Thyroid gland (tissue), 4 donors: ENCODE data around the gene ARRDC5. TPM values are rescaled to one million over a fixed set of nuclear protein-coding genes. Genes with fewer than 3 reads are reported as not detected.
A peak's percentile ranks its signal among the peaks of the same experiment; 100 is the strongest.

Experiments used
- DNase-seq, 2 donors: peaks; one replicate each; pipeline ENCODE4 v3.0.0-alpha.2; 2019
- H3K27ac ChIP-seq, 3 donors: fragments of 200-600 bp; sonication (generic); 1 replicate in 2 of 3; 2 replicates in 1 of 3; pipeline ENCODE4 v1.5.1; 2016 to 2019; ENCODE audit warnings: mild to moderate bottlenecking in 1 of 3, moderate library complexity in 1 of 3
- H3K27me3 ChIP-seq: fragments of 200-600 bp; sonication (generic); one replicate; pipeline ENCODE4 v1.5.1; 2019
- H3K36me3 ChIP-seq, 2 donors: fragments of 200-600 bp; sonication (generic); one replicate each; pipeline ENCODE4 v1.5.1; 2016 to 2019
- H3K4me1 ChIP-seq, 2 donors: fragments of 200-600 bp; sonication (generic); one replicate each; pipeline ENCODE4 v1.5.1; 2017 to 2019
- H3K4me3 ChIP-seq, 3 donors: fragments of 200-600 bp; sonication (generic); replicated peaks in 1 of 3; 1 replicate in 2 of 3; 2 replicates in 1 of 3; pipeline ENCODE4 v1.5.1; 2016; ENCODE audit warnings: mild to moderate bottlenecking in 1 of 3
- H3K9me3 ChIP-seq: fragments of 200-600 bp; sonication (generic); one replicate; pipeline ENCODE4 v1.5.1; 2017
- CTCF ChIP-seq, 6 experiments: fragments of 200-600 bp in 3 of 6; fragments of 450-650 bp in 3 of 6; sonication (generic) in 3 of 6; IDR thresholded peaks; one replicate each; pipeline ENCODE4 v1.5.1; 2016 to 2019; ENCODE audit warnings: antibody characterized with exemption in 6 of 6, mild to moderate bottlenecking in 2 of 6, inconsistent platforms in 1 of 6, moderate library complexity in 1 of 6
- POLR2A ChIP-seq, 2 donors: fragments of 450-650 bp; IDR thresholded peaks; one replicate each; pipeline ENCODE4 v1.6.1; 2017; ENCODE audit warnings: antibody characterized with exemption in 2 of 2, mild to moderate bottlenecking in 2 of 2, moderate library complexity in 1 of 2
- WGBS, 2 donors: methylation state at CpG; one replicate each; pipeline ENCODE4 v1.1.5; 2017; 5-methylcytosine and 5-hydroxymethylcytosine counted together
- intact Hi-C: fragments of 100-400 bp; cut with DNase I; formaldehyde crosslinking; loops from one replicate; pipeline ENCODE4 v1.15.1; 2023
- total RNA-seq, 4 donors: library from RNA; depleted of rRNA; stranded (reverse); fragments of >200 nt; gene quantifications; one replicate each; pipeline ENCODE4 v1.2.3, GENCODE V29; 2016

ARRDC5 gene
- total RNA-seq, 4 donors from 2014 or later: not detected

DNA sequence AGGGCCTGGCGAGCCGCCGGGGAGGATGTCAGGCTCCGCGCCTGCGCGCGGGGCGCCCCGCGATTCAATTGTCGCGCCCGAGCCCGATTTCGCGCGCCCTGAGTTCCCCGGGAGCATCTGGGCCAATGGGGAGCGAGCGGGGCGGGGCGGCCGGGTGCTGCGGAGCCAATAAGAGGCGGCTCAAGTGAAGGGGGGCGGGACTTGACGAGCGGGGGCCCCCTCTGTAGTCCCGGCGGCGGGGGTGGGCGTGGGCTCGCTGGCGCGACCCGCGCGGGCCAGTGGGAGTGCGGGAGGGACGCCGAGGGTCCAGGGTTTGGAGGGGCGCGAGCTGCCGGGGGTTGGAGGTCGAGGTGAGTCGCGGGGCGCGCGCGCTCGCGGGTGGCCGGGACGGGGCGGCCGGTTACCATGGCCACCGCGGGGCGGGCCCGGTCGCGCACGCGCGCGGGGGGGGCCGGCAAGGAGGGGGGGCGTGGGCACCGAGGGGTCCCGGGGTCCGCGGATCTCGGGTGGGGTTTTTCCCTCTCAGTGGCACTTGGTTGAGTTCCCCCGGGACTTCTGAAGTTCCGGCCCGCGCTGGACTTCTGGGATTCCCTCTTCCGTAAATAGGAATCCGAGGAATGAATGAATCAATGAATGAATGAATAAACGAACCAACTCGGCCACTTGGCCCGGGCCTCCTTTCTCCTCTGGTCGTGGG, 7.3 kb upstream of the ARRDC5 start:
- peaks cover 13 to 27% of the 10 kb centered on the region in 2 donors for H3K4me1 ChIP-seq
- H3K36me3 ChIP-seq: no peaks in the 10 kb centered on the region
- no peak for TF ChIP-seq POLR2A (IDR thresholded peaks at IDR 0.05)
- no peak for TF ChIP-seq CTCF (IDR thresholded peaks at IDR 0.05)
- no peak overlapping the region for H3K27ac ChIP-seq
- H3K27me3 ChIP-seq: no peaks in the 10 kb centered on the region
- intact Hi-C loops: loop anchor here (2.0 kb wide), 2 partner anchors 99 to 123 kb away; no protein-coding TSS in a partner anchor
- 0 to 1% methylated on average over 17 to 20 of the region's 85 CpGs for WGBS, 2 donors
- H3K9me3 ChIP-seq: no peaks in the 10 kb centered on the region
- H3K4me3 ChIP-seq: peak overlapping the region in 2 of 3 donors; percentile 31 to 51
- DNase-seq: peak; percentile 90 to 93

DNA sequence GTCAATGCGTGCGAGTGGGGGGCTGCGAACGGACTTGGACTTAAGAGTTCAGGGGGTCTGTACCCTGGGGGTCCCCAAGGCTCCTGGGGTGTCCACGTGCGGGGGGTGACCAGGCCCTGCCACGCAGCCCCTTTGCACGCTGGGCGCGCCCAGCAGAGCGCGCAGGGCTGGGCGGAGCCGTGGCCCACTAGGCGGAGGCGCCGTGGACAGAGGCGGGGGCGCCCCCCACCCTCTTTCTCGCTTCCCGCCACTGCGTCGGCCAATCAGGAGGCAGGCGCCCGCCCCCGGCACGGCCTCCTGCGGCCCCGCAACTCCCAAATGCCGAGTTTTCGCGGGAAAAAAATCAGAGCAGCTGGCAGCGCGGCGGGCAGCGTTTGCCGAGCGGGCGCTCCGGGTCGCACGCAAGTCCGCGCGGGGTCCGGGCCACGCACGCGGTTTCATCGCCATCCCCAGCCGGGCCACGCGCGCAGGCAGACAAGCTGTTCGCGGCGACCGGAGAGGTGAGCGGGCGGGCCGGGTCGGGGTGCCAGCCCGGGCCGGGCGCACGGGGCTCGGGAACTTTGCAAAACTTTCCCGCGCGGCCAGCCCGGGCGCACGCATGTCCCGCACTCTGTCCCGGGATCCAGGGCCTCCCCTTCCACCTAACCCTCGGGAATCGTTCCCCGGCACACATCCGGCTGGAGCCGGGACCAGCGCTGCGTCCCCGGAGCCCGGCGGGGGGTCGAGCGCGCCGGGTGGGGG, 6.6 kb upstream of the ARRDC5 start, which contains the start of gene UHRF1:
Gene UHRF1, plus strand, starts transcription at position 346 of the 741 bp plus-strand sequence. CDS start 1,385 bp downstream, outside the sequence.
- Histone ChIP-seq H3K36me3 (no peaks in the 10 kb centered on the region), H3K4me1 (peaks cover 13 to 27% of the 10 kb centered on the region in 2 donors), H3K27ac (no peak within 1 kb of the TSS), H3K4me3 (peak within 1 kb of the TSS in 2 of 3 donors; percentile 31 to 51), H3K27me3 (no peaks in the 10 kb centered on the region), H3K9me3 (no peaks in the 10 kb centered on the region)
- DNase-seq: no peak
- intact Hi-C loops: no loop called here
- TF ChIP-seq POLR2A (IDR thresholded peaks at IDR 0.05): no peak
- no peak for TF ChIP-seq CTCF (IDR thresholded peaks at IDR 0.05)
- WGBS, 2 donors: 13 to 15% methylated on average over 3 to 10 of the region's 89 CpGs

DNA sequence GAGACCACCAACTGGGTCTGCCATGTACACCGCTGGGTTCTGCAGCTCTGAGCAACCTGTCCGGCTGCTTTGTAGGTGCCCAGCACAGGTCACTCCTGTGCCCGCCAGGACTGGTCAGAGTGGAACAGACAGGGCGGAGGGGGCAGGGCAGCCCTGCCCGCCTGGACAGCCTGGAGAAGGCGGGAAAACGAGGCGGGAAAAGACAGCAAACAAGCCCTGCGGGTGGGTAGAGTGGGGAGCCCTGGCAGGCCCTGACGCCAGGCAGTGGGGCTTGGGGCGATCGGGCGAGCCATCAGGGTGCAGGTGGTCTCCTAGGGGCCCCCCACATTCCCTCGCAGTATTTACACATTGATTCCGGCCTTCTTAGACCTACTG, 6.1 kb upstream of the ARRDC5 start:
- no peak for TF ChIP-seq POLR2A (IDR thresholded peaks at IDR 0.05)
- TF ChIP-seq CTCF (IDR thresholded peaks at IDR 0.05): no peak
- intact Hi-C loops: no loop called here
- DNase-seq: no peak
- Histone ChIP-seq H3K4me3 (no peak overlapping the region), H3K9me3 (no peaks in the 10 kb centered on the region), H3K27ac (no peak overlapping the region), H3K4me1 (peaks cover 13 to 27% of the 10 kb centered on the region in 2 donors), H3K36me3 (no peaks in the 10 kb centered on the region), H3K27me3 (no peaks in the 10 kb centered on the region)
- WGBS, 2 donors: 76 to 82% methylated on average over 14 to 15 of the region's 15 CpGs

- no peaks in the 10 kb centered on the region for H3K27me3 ChIP-seq
- H3K4me3 ChIP-seq: no peak overlapping the region
- H3K27ac ChIP-seq: no peak overlapping the region
- WGBS, 2 donors: 84 to 89% methylated on average over 5 of the region's 5 CpGs
- H3K36me3 ChIP-seq: no peaks in the 10 kb centered on the region
- peaks cover 13 to 27% of the 10 kb centered on the region in 2 donors for H3K4me1 ChIP-seq
- no peaks in the 10 kb centered on the region for H3K9me3 ChIP-seq
- no peak for DNase-seq
- no peak for TF ChIP-seq POLR2A (IDR thresholded peaks at IDR 0.05)
- no peak for TF ChIP-seq CTCF (IDR thresholded peaks at IDR 0.05)
- intact Hi-C loops: no loop called here
These were observed 5.7 kb upstream of the ARRDC5 start for GRCh38 chr19:4908360-4908759.

- Histone ChIP-seq H3K4me1 (peaks cover 13 to 25% of the 10 kb centered on the region in 2 donors), H3K27ac (no peak overlapping the region), H3K27me3 (no peaks in the 10 kb centered on the region), H3K9me3 (no peaks in the 10 kb centered on the region), H3K36me3 (no peaks in the 10 kb centered on the region), H3K4me3 (no peak overlapping the region)
- intact Hi-C loops: no loop called here
- DNase-seq: no peak
- 84 to 87% methylated on average over 8 of the region's 8 CpGs for WGBS, 2 donors
- TF ChIP-seq CTCF (IDR thresholded peaks at IDR 0.05): no peak
- TF ChIP-seq POLR2A (IDR thresholded peaks at IDR 0.05): no peak
These were observed 4.3 kb upstream of the ARRDC5 start for GRCh38 chr19:4906963-4907362.
